ENCODE results near the gene SLC6A17. TPM values are rescaled to one million over a fixed set of nuclear protein-coding genes. Genes with fewer than 3 reads are reported as not detected.
A peak's percentile ranks its signal among the peaks of the same experiment; 100 is the strongest.

The SLC6A17 gene
- total and polyA plus RNA-seq, 9 of the 15 experiments (the other 6 are each of a cell fraction or from before 2014, with no cell fraction given) = not detected

DNA sequence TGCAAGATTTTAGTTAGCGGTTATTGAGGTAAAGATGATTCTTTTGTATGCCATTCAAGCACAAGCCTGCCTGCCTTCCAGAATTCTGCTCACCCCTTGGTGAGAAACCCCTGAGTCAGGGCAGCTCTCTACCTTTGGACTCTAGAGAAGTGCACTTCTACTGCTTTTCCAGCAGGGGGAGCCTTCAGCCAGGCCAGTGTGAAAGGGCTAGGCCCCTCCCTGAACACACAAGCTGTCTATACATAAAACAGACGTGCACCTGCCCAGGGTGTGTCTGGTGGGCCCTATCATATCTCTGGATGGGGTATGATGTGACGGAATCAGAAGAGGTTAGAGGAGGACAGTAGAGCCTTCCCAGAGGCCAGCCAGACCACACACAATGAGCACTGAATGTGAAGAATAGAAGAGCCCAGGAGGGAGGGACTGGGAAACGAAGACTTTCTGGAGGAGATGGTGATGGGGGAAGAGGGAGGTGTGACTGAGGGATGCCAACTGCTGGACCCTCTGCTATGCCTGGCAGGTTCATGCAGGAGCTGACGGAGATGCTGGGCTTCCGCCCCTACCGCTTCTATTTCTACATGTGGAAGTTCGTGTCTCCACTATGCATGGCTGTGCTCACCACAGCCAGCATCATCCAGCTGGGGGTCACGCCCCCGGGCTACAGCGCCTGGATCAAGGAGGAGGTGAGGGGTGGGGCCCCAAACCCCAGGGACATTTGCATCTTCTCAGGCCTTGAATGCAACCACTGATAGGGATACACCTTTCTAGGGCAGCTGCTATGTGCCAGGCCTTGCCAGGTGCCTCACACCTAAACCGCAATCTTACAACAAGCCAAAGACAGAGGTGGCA is 46.8 kb downstream of the SLC6A17 start:
- peak; percentile 93 for ATAC-seq
- Histone ChIP-seq H3K9ac (ENCODE audit: insufficient read depth in 1 of 2, low read depth in 2 of 2, low read length in 2 of 2) (no peak overlapping the region), H3K4me3 (no peak overlapping the region), H3K79me2 (ENCODE audit: control insufficient read depth, insufficient read depth, low read length) (no peaks in the 10 kb centered on the region), H2AFZ (ENCODE audit: low read depth, low read length) (no peak overlapping the region), H3K36me3 (ENCODE audit: control insufficient read depth, insufficient read depth, low read length) (no peaks in the 10 kb centered on the region), H3K4me1 (replicated peaks in 1 of 2; ENCODE audit: control insufficient read depth in 2 of 2, insufficient read depth in 2 of 2, low read length in 2 of 2) (no peaks in the 10 kb centered on the region), H3K9me1 (ENCODE audit: control insufficient read depth, insufficient read depth, low read length) (peaks cover 2% of the 10 kb centered on the region), H3K27ac (ENCODE audit: extremely low read depth, low read depth, low read length) (no peak overlapping the region), H3K27me3 (ENCODE audit: control insufficient read depth in 2 of 2, insufficient read depth in 2 of 2, low read length in 2 of 2) (peaks cover 20 to 70% of the 10 kb centered on the region in 2 experiments), H3K9me3 (replicated peaks; ENCODE audit: control insufficient read depth, insufficient read depth, low read depth, low read length) (no peaks in the 10 kb centered on the region), H3K4me2 (ENCODE audit: insufficient read depth, low read length) (no peak overlapping the region), H4K20me1 (replicated peaks; ENCODE audit: control insufficient read depth, insufficient read depth, low read length) (0 out of 2 replicates have a peak, but pooled peaks cover 8% of the 10 kb centered on the region)
- intact Hi-C loops (cut with micrococcal nuclease) (loop anchor here (2.0 kb wide), 1 partner anchor 298 kb away; no protein-coding TSS in a partner anchor), in situ Hi-C loops (cut with MboI) (no loop called here)
- BruUV-seq (replicated peaks) = no TSS peak
- ChIA-PET CTCF (ENCODE audit: low intra/inter-chr PET ratio) (interaction anchor here (0.6 to 2.3 kb wide), 4 partner anchors 12 to 299 kb away, joined by 3 to 18 read pairs (median 8); no protein-coding TSS in a partner anchor), POLR2A (interaction anchor here (0.6 to 1.4 kb wide), 4 partner anchors 10 to 299 kb away, joined by 3 to 5 read pairs (median 4); no protein-coding TSS in a partner anchor)
- 8% methylated on average over 10 of the region's 12 CpGs for WGBS (ENCODE audit: insufficient coverage, low coverage, missing lambda C conversion rate)
- DNase-seq (ENCODE audit: extremely low read depth in 1 of 4, low spot score in 3 of 4) = peak; percentile 66 to 93 (median 91)
- peak; percentile 99 for FAIRE-seq
- TF ChIP-seq JUNB (CRISPR knock-in tag; conservative IDR thresholded peaks at IDR 0.05) (no peak), MAZ (CRISPR knock-in tag; conservative IDR thresholded peaks at IDR 0.05 in 1 of 2, IDR thresholded peaks at IDR 0.05 in 1 of 2) (0 out of 4 replicates have a peak, but pooled peaks of 1 of the 2 experiments have one; percentile 40), RB1 (IDR thresholded peaks at IDR 0.05; ENCODE audit: low read depth) (0 out of 2 replicates have a peak, but pooled peaks have one; percentile 13), YBX1 (IDR thresholded peaks at IDR 0.05) (no peak), MAFK (IDR thresholded peaks at IDR 0.05; ENCODE audit: low read length) (peak; percentile 45), KLF16 (IDR thresholded peaks at IDR 0.05) (peak; percentile 61), STAG1 (CRISPR knock-in tag; IDR thresholded peaks at IDR 0.05; ENCODE audit: borderline replicate concordance) (peak; percentile 66; the same call in 1 of the 2 replicates), ZNF239 (CRISPR knock-in tag; IDR thresholded peaks at IDR 0.05) (no peak), LCOR (CRISPR knock-in tag; IDR thresholded peaks at IDR 0.05) (0 out of 2 replicates have a peak, but pooled peaks have one; percentile 29), ZNF253 (CRISPR knock-in tag; conservative IDR thresholded peaks at IDR 0.05) (0 out of 2 replicates have a peak, but pooled peaks have one; percentile 37), NFE2 (IDR thresholded peaks at IDR 0.05; ENCODE audit: low read depth) (peak; percentile 64), ZNF174 (CRISPR knock-in tag; IDR thresholded peaks at IDR 0.05) (no peak), MYC (IDR thresholded peaks at IDR 0.05; ENCODE audit: low read depth, low read length) (no peak), MYC (CRISPR knock-in tag; IDR thresholded peaks at IDR 0.05; ENCODE audit: borderline replicate concordance, low read depth) (no peak), NEUROD1 (IDR thresholded peaks at IDR 0.05; ENCODE audit: borderline replicate concordance, low read depth, low read length, partially characterized antibody) (peak; percentile 15), CREM (IDR thresholded peaks at IDR 0.05; ENCODE audit: low read depth) (0 out of 2 replicates have a peak, but pooled peaks have one; percentile 30), VEZF1 (CRISPR knock-in tag; IDR thresholded peaks at IDR 0.05) (peak; percentile 74), ZNF512 (tag; IDR thresholded peaks at IDR 0.05) (no peak), SMC3 (conservative IDR thresholded peaks at IDR 0.05; ENCODE audit: insufficient read depth, low read depth, low read length) (peak; percentile 90), MAFF (IDR thresholded peaks at IDR 0.05; ENCODE audit: low read length) (peak; percentile 30; the same call in 1 of the 2 replicates)

Measured in K562 (cell line).